PC-3 (cell line): Measurements from ENCODE around the gene KIR3DL2.

Experiments
- CTCF ChIP-seq: fragments of 300-600 bp; sonication (generic); conservative IDR thresholded peaks from 2 replicates; pipeline ENCODE4 v1.5.1; 2017; ENCODE audit warnings: antibody characterized with exemption, low read depth, mild to moderate bottlenecking, low read length
- EZH2 ChIP-seq: fragments of 300-600 bp; sonication (generic); IDR thresholded peaks from one replicate; pipeline ENCODE4 v1.6.1; 2017; ENCODE audit warnings: antibody characterized with exemption, mild to moderate bottlenecking, low read length; ENCODE audit not compliant: unreplicated experiment
- EZH2phosphoT487 ChIP-seq: fragments of 300-600 bp; sonication (generic); IDR thresholded peaks from 2 replicates; pipeline ENCODE4 v1.6.1; 2018; ENCODE audit warnings: mild to moderate bottlenecking, antibody characterized with exemption, low read length, borderline replicate concordance

- TF ChIP-seq CTCF (no peak), EZH2phosphoT487 (no peak), EZH2 (no peak)
Measured at GRCh38 chr19:54906819-54907218, 56.6 kb downstream of the KIR3DL2 start.
